HG03521 (cell line): ENCODE results near the gene NEU2.
A peak's percentile ranks its signal among the peaks of the same experiment; 100 is the strongest.
"Not testable (repeated sequence)": the region's sequence is repeated elsewhere in the genome, so short reads cannot be mapped to it uniquely, and the experiment has no call there.

ENCODE experiments used
- ATAC-seq: cut with Tn5 transposase; IDR thresholded peaks from one replicate; pipeline ENCODE4 v1.9.1; 2021; ENCODE audit warnings: mild to moderate bottlenecking, moderate library complexity; ENCODE audit not compliant: unreplicated experiment

The NEU2 gene

GRCh38 chr2:233055362-233055761 is 22.9 kb downstream of the NEU2 start:
- no peak for ATAC-seq

DNA sequence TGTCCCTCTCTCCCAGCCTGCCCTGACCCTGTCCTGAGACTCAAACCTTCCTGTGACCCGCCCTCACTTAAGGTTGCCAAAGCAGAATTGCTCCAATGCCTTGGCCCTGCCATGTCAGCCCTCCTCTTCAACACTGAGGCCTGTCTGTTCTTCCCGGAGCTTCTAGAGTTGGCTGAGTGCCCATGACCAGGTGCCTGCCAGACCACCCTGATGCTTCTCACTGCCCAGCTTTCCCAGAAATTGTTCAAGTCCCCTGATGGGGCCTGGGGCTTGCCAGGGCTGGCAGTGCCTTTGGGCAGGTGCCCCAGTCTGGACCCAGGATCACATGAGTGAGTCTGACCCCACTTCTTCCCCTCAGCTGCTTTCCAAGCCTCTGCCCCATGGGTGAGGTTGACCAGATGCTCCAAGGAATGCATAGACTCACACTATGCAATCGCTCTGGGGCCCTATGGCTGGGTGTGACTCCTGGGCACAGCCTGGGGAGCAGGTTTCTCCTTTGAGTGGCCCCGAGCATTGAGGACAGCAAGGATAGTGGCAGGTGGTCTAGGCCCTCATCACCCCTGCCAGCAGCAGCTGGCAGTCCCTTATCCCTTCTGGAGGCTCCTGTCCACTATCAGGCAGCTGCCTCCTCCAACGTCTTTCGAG is 24.6 kb downstream of the NEU2 start:
- no peak for ATAC-seq

DNA sequence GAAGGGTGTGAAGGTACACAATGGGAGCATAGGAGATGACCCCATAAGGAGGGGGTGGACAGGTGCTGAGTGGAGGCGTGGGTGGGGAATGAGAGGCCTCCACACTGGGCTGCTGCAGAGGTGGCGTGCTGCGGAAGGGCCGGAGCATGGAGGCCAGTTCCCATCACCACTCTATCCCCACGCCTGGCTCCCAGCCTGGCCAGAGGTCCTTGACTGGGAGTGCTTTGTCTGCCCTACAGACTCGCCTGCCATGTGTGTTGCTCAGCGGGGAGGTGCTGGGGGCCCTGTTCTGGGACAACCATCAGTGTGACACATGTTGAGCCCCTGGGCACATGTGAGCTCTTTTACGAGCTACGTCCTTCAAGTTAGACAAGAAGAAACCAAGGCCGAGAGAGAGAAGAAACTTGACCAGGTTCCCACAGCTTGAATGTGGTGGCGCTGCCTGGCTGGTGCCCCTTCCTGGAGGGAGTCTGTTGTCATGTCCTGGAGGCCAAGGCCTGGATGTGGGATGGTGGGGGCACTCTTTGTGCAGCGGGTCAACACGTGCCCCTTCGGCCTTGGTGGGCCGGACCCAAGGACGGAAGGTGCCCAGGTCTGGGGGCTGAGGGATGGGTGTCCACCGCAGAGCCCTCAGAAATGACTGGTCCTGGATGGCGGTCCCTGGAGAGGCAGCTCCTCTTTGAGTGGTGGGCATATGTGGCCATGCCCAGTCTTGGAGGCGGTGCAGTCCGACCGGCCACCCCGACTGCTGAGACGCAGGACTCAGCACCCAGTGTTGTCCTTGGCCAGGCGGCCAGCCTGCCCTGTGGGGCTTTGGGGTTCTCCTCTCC is 26.5 kb downstream of the NEU2 start:
- no peak for ATAC-seq

DNA sequence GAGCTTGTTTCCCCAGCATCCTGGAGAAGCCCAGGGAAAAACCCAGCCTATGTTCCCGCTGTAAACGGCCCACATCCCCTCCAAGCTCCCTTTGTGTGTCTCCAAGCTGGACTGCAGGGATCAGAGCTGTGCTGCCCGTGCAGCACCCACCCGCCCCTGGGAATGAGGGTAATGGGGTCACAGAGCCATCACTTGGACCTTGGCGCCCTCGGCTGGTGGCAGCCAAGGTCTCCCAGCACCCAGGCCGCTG is 27.0 kb downstream of the NEU2 start:
- no peak for ATAC-seq

DNA sequence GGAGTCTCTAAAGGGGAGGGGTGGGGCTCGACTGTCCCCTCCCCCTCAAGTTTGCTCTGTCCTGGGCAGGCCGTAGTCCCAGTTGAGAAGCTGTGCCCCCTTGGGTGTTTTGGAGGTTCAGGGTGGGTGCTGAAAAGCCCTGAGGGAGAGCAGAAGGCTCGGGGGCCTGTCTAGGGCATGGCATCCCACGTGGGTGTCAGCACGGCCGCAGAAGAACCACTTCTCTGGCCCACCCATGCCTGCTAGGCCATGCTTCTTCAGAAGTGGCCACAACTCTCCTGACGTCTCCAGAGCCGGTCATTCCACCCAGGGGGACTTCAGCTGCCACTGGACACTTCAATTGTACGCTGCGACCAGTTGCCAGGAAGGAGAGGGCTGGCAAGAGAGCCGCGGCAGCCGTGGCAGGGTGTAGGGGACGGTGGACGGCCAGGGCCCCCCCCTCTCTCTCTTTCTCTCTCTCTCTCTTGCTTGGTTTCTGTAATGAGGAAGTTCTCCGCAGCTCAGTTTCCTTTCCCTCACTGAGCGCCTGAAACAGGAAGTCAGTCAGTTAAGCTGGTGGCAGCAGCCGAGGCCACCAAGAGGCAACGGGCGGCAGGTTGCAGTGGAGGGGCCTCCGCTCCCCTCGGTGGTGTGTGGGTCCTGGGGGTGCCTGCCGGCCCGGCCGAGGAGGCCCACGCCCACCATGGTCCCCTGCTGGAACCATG is 27.5 kb downstream of the NEU2 start, which contains the start of gene INPP5D:
Gene INPP5D (plus strand): TSS at position 546 of the 704 bp plus-strand sequence. CDS start 137 bp downstream, at position 683.
- peak; percentile 40 for ATAC-seq

DNA sequence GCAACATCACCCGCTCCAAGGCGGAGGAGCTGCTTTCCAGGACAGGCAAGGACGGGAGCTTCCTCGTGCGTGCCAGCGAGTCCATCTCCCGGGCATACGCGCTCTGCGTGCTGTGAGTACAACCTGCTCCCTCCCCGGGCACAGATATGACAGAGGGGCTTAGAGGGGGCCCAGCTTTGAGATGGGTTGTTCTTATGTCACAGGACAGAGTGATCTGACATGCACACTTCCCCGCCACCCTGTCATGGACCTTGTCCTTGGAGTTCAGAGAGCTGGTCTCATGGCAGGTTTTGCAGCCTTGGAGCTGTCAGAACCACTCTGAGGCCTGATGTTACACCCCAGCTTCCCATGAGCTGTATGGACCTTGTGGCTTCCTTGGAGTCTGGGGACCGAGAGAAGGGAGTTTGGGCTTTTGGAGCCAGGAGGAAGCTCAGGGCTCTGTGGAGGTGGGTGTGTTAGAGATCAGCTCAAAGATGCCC is 28.1 kb downstream of the NEU2 start:
- no peak for ATAC-seq

- ATAC-seq, result peak; percentile 16
Measured at GRCh38 chr2:233060980-233061590, 28.6 kb downstream of the NEU2 start.

DNA sequence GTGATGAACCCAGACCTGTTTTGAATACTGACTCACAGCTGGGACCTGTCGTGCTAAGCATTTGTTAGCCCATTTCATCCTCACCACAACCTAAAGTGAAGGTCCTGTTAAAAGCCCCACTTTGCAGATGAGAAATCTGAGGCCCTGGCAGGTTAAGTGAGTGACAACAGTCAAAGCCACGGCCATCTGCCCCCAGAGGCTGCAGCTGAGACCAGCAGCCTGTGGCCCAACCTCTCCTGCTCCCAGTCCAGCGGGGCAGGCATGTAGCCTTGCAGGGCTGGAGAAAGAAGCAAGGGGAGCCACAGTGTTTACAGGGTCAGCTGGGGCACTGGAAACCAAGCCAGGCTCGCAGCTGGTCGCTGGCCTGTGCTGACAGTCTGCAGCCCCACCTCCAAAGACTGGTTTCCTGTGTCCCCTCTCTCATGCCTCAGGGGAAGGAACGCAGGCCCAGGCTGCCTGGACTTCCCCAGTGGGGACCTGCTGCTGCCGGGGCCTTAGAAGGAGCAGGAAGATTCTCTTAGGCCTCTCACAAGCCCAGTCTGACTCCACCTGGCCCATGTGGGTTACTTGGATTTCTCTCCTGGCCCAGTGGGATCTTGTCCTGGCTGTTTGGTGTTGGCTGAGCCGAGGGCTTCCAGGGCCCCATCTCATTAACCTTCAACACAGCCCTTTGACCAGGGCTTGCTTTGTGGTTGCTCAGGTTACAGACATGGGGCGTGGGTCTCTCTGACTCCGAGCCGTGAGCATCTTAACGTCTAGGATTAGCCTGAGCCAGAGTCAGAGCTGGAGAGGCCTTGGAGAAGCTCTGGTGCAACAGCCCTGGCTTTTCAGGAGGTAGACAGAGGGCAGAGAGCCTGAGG is 29.3 kb downstream of the NEU2 start:
- peak; percentile 35 for ATAC-seq

GRCh38 chr2:233062451-233062850 is 30.0 kb downstream of the NEU2 start:
- no peak for ATAC-seq

DNA sequence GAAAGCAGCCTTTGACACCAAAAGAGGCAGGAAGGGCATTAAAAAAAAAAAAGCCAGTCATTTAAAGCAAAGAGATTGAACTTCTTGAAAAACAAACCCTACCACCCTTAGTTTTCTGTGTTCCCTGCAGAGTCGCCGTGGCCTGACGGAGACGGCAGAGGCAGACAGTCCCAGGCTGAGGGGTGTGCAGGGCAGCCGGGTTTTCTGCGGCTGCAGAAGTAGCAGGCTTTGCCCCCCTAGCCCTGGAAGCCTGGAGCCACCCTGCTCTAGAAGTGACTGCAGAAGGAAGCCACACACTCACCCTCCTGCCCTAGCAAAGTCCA is 30.4 kb downstream of the NEU2 start:
- no peak for ATAC-seq

- ATAC-seq, result no peak
Measured at GRCh38 chr2:233063269-233063975, 30.9 kb downstream of the NEU2 start.

GRCh38 chr2:233063976-233064411 is 31.5 kb downstream of the NEU2 start:
- no peak for ATAC-seq

GRCh38 chr2:233064530-233065199 is 32.2 kb downstream of the NEU2 start:
- ATAC-seq, result no peak

DNA sequence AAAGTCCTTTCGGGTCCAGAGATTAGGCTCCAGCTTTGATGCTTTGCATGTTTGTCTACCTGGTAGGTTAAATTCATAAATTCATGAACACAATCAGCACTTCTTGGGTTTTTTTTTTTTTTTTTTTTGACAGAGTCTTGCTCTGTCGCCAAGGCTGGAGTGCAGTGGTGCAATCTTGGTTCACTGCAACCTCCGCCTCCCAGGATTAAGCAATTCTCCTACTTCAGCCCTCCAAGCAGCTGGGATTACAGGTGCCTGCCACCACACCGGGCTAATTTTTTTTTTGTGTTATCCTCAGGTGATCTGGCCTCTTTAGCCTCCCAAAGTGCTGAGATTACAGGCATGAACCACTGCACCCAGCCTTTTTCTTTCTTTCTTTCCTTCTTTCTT is 32.7 kb downstream of the NEU2 start:
- not testable (repeated sequence) for ATAC-seq

DNA sequence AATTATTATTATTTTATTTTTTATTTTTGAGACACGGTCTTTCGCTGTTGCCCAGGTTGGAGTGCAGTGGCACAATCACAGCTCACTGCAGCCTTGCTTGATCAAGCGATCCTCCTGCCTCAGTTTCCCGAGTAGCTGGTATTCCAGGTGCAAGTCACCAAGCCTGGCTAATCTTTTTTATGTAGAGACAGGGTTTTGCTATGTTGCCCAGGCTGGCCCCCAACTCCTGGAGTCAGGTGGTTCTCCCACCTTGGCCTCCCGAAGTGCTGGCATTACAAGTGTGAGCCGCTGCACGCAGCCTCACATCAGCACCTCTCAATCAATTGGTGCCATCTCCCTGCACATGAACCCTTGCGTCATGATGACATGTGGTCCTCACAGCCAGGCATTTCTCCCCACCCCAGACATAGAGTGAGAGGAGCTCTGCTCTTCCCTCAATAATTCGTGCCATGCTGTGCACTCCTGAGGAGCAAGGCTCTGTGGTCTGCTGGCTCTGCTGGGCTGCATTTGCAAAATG is 33.5 kb downstream of the NEU2 start:
- no peak for ATAC-seq

DNA sequence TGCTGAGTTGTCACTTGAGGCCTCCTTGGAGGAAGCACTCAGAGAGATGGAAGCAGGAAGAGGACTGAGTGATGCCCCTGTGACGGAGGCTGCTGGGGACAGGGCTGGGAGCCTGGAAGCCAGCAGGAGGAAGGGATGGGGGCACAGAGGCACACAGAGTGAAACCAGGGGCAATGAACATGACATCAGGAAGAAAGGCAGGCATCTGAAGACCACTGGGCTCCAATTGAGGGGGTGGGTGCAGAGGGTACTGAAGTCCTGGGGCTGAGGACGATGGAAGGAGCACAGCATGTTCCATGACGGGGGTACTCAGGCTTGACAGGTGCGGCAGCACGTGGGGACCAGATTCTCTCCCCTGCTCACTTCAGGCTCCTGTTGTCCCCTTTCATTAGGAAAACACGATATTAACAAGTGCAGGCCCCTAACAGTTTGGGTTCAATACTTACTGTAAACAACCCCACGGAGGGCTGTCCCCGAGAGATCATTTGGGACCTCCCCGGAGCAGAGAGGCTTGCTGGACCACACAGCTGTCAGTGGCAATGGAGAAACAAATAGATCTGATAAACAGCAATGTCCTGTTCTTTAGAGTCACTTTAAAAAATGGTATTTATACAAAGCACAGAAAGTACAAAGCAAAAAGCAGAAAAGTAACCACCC is 36.4 kb downstream of the NEU2 start:
- no peak for ATAC-seq

- no peak for ATAC-seq
Measured at GRCh38 chr2:233072838-233073237, 40.4 kb downstream of the NEU2 start.

DNA sequence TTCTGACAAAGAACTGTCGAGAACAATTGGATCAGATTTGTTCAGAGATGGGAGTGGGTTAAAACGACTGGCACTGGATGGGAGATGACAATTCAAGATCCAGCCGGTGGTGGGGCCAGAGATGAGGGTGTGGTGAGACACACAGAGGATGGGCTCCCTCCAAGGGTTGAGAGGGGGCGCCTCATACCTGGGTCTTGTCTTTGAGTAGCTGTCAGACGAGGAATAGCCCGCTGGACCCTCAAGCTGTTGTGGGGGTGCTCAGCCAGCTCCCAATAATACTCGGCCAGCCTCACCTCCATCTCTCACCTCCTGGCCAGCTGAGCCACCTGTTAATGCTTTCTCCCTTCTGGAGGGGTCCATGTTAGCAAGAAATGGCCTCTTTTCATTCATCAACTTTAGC is 41.6 kb downstream of the NEU2 start:
- no peak for ATAC-seq
